Umbilical cord (tissue), 2 donors: ENCODE measurements around the gene FNDC5. TPM values are rescaled to one million over a fixed set of nuclear protein-coding genes. Genes with fewer than 3 reads are reported as not detected.

Experiments
- DNase-seq: peaks from one replicate; pipeline ENCODE4 v3.0.0-alpha.2; 2015; ENCODE audit warnings: low spot score
- total RNA-seq: library from RNA; depleted of rRNA; stranded (reverse); fragments of >200 nt; gene quantifications from one replicate; pipeline ENCODE4 v1.2.3, GENCODE V29; 2014; ENCODE audit warnings: low replicate concordance; ENCODE audit not compliant: insufficient read depth

FNDC5 gene
- total RNA-seq, 1 donor from 2014 or later = 11.3 TPM

- no peak for DNase-seq
These were observed 26.7 kb upstream of the FNDC5 start for GRCh38 chr1:32897082-32898049.

DNA sequence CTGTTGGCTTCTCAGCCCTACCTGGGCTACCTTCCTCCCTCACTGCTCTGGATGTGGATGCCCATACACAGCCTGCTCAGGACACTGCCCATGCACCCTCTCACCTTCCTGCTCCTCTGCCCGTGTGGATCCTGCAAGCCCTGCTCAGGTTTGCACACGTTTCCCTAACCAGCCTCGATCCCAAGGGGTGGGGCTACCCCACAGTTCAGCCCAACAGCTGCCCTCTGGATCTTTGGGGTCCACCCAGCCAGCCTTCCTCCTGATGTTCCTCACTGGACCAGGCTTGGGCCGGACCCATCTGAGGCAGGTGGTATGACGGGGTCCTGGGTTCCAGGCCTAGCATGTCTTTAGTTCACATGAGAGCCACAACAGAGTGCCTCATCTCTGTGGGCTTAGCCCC, 25.7 kb upstream of the FNDC5 start:
- DNase-seq = no peak

GRCh38 chr1:32895325-32896215, 24.9 kb upstream of the FNDC5 start:
- DNase-seq = no peak

GRCh38 chr1:32894681-32895080, 24.0 kb upstream of the FNDC5 start:
- no peak for DNase-seq

DNA sequence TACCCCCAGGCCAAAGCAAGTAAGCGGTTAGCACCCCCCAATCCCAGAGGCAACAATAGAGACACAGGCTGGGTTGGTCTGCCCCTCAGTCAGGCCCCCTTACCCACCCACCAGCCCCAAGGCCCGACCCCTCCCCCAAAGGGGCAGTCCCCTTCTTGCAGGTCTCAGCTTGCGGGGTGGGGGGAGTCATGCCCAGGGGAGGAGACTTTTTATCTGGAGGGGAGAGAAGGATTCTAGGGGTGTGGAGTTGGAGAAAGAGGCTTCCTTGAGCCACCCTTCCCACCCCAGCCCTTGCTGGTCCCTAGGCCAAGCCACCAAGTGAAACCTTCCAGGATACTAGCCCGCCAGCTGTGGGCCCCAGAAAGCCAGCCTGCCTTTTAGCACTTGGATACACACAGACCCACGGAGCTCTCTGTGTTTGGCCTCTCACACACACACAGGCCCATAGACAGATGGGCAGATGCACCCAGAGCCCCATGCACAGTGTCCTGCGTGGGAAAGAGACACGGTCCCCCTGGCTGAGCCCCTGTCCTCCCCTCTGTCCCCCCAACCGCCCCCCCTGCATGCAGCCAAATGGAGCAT, 23.4 kb upstream of the FNDC5 start:
- DNase-seq = no peak

- peak; percentile 69 for DNase-seq
These were observed 22.7 kb upstream of the FNDC5 start for GRCh38 chr1:32893198-32894018.

DNA sequence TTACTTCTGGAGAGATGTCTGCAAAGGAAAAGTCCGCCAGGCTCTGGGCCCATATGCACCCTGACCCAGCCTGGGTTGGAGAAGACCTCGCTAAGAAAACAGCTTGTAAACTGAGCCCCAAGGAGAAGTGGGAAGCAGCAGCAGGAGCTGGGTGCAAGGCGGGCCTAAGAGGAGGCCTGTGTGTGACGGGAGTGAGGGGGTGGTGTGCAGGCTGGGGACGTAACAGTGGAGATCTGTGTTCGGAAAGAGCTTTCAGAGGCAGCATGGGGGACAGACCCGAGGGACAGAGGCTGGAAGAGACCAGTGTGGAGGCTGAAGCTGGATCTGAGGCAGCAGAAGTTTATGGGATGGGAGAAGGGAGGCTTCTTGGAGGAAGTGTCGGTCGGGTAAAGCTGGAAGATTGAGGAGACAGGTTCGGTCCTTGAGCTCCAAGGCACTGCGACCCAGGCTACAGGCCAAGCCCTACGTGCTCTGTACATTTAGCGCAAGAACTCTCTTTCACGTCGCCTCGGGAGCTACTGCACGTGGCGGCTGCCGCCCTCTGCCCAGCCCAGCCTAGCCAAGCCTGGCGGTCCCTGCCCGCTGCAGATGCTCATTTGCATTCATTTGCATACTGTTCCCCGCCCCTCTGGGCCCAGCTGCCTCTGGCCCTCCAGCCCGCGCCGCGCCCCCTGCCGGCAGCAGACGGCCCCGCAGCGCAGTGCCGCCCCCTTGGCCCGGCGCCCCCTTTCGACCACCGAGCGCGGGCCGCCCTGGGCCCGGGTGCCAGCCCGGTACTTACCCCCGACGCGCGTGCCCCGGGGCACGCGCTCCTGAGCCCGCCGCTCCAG, 21.9 kb upstream of the FNDC5 start:
- peak; percentile 32 for DNase-seq

DNA sequence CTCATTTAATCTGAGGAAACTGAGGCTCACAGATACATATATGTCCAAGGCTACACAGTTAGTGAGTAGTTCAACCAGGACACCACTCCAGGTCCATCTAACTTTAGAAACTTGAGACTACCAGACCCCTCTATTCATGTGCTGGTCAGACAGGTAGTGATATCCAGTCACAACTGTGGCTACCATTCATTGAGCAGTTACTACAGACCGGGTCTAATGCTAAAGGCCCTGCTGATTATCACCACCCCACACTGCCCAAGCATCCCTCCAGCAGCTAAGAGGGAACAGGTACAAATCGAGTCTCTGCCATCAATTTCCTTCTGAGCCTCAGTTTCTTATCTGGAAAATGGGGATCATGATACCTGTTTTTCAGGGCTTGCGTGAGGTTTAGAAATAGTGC, 20.9 kb upstream of the FNDC5 start:
- DNase-seq = no peak

DNA sequence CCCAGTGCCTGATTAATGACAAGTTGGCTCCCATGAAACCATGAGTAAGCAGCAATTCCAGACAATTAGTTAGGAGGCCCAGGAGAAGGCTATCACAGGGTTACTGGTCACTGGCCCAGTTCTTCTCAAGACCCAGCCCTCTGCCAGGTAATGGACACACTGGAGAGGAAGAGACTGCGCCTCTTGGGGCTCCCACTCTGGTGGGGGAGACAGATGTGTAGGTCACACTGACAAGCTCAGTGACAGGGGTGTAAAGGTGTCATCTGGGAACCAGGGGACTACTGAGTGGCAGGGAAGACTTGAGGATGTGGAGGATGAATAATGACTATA, 20.5 kb upstream of the FNDC5 start:
- no peak for DNase-seq

GRCh38 chr1:32890516-32891240, 20.0 kb upstream of the FNDC5 start:
- DNase-seq = no peak

- no peak for DNase-seq
These were observed 19.1 kb upstream of the FNDC5 start for GRCh38 chr1:32889731-32890278.

DNA sequence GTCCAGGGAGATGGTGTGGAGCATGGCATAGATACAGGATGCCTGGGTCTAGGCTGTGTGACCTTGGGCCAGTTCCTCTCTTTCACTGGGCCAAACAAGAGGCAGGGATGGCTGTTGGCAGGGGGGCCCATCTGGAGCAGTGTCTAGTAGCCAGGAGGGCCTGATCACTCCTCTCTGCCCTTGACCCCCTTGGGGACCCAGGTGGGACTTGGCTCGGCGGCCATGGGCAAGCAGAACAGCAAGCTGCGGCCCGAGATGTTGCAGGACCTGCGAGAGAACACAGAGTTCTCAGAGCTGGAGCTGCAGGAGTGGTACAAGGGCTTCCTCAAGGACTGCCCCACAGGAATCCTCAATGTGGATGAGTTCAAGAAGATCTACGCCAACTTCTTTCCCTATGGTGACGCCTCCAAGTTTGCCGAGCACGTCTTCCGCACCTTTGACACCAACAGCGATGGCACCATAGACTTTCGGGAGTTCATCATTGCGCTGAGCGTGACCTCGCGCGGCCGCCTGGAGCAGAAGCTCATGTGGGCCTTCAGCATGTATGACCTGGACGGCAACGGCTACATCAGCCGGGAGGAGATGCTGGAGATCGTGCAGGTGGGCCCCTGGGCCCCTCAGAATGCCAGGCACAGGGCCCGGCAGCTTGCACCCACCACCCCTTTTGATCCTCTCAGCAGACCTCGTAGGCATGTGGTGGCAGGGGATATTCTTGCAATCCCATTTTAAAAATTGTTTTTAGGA, 18.1 kb upstream of the FNDC5 start:
- no peak for DNase-seq

DNA sequence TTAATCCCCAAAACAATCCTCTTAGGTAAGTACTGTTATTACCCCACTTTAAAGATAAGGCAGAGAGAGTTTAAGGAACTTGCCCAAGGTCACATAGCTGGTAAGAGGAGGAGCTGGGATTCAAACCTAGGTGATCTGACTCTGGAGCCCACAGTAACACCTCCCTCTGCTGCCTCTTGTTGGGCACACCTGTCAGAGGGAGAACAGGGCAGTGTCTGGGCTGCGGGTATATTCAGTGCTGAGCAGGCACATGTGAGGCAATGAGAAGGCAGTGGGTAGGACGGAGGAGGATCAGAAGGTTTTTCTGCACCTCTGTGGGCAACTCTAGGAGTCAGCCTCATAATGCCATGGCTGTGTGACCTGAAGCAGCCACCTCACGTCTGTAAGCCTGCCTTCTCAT, 17.4 kb upstream of the FNDC5 start:
- DNase-seq = no peak

DNA sequence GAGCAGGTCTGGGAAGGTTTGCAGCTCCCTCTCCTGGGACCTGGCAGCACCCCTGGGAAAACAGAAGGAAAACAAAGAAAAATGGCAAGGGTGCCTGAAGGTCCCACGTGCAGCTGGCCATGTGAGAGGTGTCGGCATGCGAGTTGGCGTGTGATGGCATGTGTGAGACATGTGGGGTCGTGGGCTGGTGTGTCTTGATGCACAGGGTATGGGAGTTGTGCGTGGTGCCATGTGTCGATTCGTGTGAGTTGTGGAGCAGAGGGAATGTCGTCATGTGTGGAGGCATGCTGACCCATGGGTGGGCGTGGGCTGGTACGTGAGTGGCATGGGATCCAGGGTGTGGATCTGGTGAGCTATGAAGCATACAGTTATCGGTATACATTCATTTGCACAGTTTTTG, 16.9 kb upstream of the FNDC5 start:
- no peak for DNase-seq

- no peak for DNase-seq
These were observed 16.2 kb upstream of the FNDC5 start for GRCh38 chr1:32886828-32887414.

DNA sequence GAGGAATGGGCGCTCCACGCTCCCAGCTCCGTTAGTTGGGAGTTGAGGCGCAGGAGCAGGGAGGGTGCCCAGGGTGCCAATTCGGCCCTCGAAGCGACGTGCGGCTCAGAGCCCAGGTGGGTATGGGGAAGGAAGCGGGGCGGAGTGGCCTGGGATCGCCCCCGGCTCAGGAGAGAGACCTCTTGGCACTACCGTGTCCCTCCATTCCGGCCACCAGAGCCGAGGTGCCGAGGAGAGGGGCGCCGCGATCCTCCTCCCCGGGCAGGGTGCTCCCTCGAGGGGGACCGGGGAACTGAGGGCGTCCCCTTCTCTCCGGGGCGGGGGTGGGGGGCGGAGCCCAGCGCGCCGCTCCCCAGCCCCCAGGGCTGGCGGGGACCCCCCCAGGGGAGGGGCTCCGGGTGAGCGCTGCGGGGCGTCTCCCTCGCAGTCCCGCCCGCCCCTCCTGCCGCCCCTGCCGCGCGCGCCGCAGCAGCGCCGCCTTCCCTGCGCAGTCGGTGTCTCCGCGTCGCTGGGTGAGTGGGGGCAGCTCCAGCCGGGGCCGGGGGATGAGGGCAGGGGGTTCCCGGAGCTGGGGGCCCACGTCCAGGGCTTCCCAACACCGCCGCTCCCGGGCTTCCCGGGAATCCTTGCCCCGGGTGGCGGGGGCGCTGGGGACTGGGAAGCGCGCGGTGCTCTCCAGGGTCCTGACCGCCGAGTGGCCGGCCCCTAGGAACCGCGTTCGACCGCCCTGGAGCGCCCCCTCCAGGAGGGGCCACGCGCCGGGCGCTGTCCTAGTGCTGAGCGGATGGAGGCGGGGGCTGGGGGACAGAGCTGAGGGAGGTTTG, 15.5 kb upstream of the FNDC5 start, which contains the start of gene HPCA:
Gene HPCA (plus strand): TSS at position 488 of the 824 bp plus-strand sequence. CDS start 2,408 bp downstream, outside the sequence.
- peak; percentile 33 for DNase-seq

GRCh38 chr1:32885676-32886003, 14.9 kb upstream of the FNDC5 start:
- DNase-seq = no peak
